Measurements from ENCODE around the gene WDR54. TPM values are rescaled to one million over a fixed set of nuclear protein-coding genes. Genes with fewer than 3 reads are reported as not detected.

Gene WDR54
- total RNA-seq = 10 to 100 TPM in 1 of 2 donors, under 1 TPM in 1; 0.99 to 14.3 TPM

- Histone ChIP-seq H3K27me3 (no peaks in the 10 kb centered on the region), H3K4me3 (peak within 1 kb of the TSS; percentile 28 to 47), H3K9me3 (no peaks in the 10 kb centered on the region), H3K4me1 (peaks cover 19% of the 10 kb centered on the region), H3K27ac (peak within 1 kb of the TSS; percentile 20 to 69 (median 59)), H3K36me3 (replicated peaks in 1 of 2; ENCODE audit: insufficient read depth in 1 of 2, low read depth in 2 of 2) (peaks cover 0 to 4% of the 10 kb centered on the region in 2 donors)
- ATAC-seq = peak; percentile 91
- 0 to 2% methylated on average over 29 to 57 of the region's 57 CpGs for WGBS, 2 donors
- DNase-seq = peak; percentile 82 to 89 (median 87)
- TF ChIP-seq POLR2A (IDR thresholded peaks at IDR 0.05) = peak in 2 of 3 donors; percentile 55 to 57
- no peak for TF ChIP-seq CTCF (IDR thresholded peaks at IDR 0.05)
- intact Hi-C loops (cut with DNase I) = no loop called here
Observed at GRCh38 chr2:74421221-74421870, at the start of gene WDR54, which contains the start of gene C2orf81. Gene WDR54, plus strand, starts transcription at chr2:74421730. Its CDS starts 424 bp downstream, at chr2:74422154. Gene C2orf81, minus strand, starts transcription at chr2:74421619. Its CDS starts 59 bp downstream, at chr2:74421560.

GRCh38 chr2:74372674-74373073 is 48.9 kb upstream of the WDR54 start:
- TF ChIP-seq CTCF (IDR thresholded peaks at IDR 0.05) = no peak
- no peak for TF ChIP-seq POLR2A (IDR thresholded peaks at IDR 0.05)
- DNase-seq (no peak), ATAC-seq (no peak)
- no peaks in the 10 kb centered on the region for H3K27me3 ChIP-seq
- H3K27ac ChIP-seq = no peak overlapping the region
- no peak overlapping the region for H3K4me3 ChIP-seq
- H3K4me1 ChIP-seq = no peaks in the 10 kb centered on the region
- 82 to 87% methylated on average over 6 of the region's 6 CpGs for WGBS, 2 donors
- peaks cover 11 to 25% of the 10 kb centered on the region in 2 donors for H3K36me3 ChIP-seq (replicated peaks in 1 of 2; ENCODE audit: insufficient read depth in 1 of 2, low read depth in 2 of 2)
- H3K9me3 ChIP-seq = no peaks in the 10 kb centered on the region
- intact Hi-C loops (cut with DNase I) = no loop called here

GRCh38 chr2:74373221-74373676 is 48.3 kb upstream of the WDR54 start:
- DNase-seq (peak in 1 of 4 donors; percentile 26), ATAC-seq (no peak)
- no peaks in the 10 kb centered on the region for H3K9me3 ChIP-seq
- H3K27me3 ChIP-seq = no peaks in the 10 kb centered on the region
- WGBS, 2 donors = 72 to 75% methylated on average over 5 of the region's 5 CpGs
- H3K36me3 ChIP-seq (replicated peaks in 1 of 2; ENCODE audit: insufficient read depth in 1 of 2, low read depth in 2 of 2) = peaks cover 15 to 24% of the 10 kb centered on the region in 2 donors
- H3K4me3 ChIP-seq = no peak overlapping the region
- intact Hi-C loops (cut with DNase I) = no loop called here
- TF ChIP-seq POLR2A (IDR thresholded peaks at IDR 0.05) (no peak), CTCF (IDR thresholded peaks at IDR 0.05) (no peak)
- no peak overlapping the region for H3K27ac ChIP-seq
- no peaks in the 10 kb centered on the region for H3K4me1 ChIP-seq

GRCh38 chr2:74373985-74374384 is 47.5 kb upstream of the WDR54 start:
- Histone ChIP-seq H3K4me3 (no peak overlapping the region), H3K27ac (no peak overlapping the region)
- intact Hi-C loops (cut with DNase I) = no loop called here

More at GRCh38 chr2:74373985-74374384, 47.5 kb upstream of the WDR54 start:
- DNase-seq (no peak), ATAC-seq (no peak)
- H3K9me3 ChIP-seq = no peaks in the 10 kb centered on the region
- H3K36me3 ChIP-seq (replicated peaks in 1 of 2; ENCODE audit: insufficient read depth in 1 of 2, low read depth in 2 of 2) = peaks cover 15 to 18% of the 10 kb centered on the region in 2 donors
- 84 to 85% methylated on average over 6 to 8 of the region's 8 CpGs for WGBS, 2 donors
- H3K27me3 ChIP-seq = no peaks in the 10 kb centered on the region
- H3K4me1 ChIP-seq = peaks cover 4% of the 10 kb centered on the region
- no peak for TF ChIP-seq POLR2A (IDR thresholded peaks at IDR 0.05)
- TF ChIP-seq CTCF (IDR thresholded peaks at IDR 0.05) = no peak

Measured in body of pancreas (tissue), 4 donors.